ENCODE data around the gene ATP1B2. TPM values are rescaled to one million over a fixed set of nuclear protein-coding genes. Genes with fewer than 3 reads are reported as not detected.
"Not testable (repeated sequence)": the region's sequence is repeated elsewhere in the genome, so short reads cannot be mapped to it uniquely, and the experiment has no call there.

The ATP1B2 gene
- total RNA-seq, 2 experiments from 2014 or later, result 0.08 TPM; not detected in 1

- H3K27ac Mint-ChIP-seq; H3K4me3 Mint-ChIP-seq; H3K36me3 Mint-ChIP-seq (ENCODE audit: low read depth); H3K9me3 Mint-ChIP-seq; H3K27me3 Mint-ChIP-seq; DNase-seq: not testable (repeated sequence)
- ChIA-PET CTCF (interaction anchor here (1.3 to 1.5 kb wide), 2 partner anchors 14 to 62 kb away, joined by 3 to 5 read pairs; partner anchors contain the start of gene WRAP53), POLR2A (interaction anchor here (0.6 kb wide), 1 partner anchor 16 kb away, joined by 3 read pairs; no protein-coding TSS in a partner anchor)
- H3K4me1 Mint-ChIP-seq, result peaks cover 14% of the 10 kb centered on the region
These were observed 25.0 kb upstream of the ATP1B2 start for GRCh38 chr17:7625749-7626148.

GRCh38 chr17:7626307-7626706 is 24.4 kb upstream of the ATP1B2 start:
- ChIA-PET CTCF (interaction anchor here (1.3 to 2.4 kb wide), 3 partner anchors 11 to 62 kb away, joined by 3 to 18 read pairs (median 12); partner anchors contain the start of genes FXR2, TP53 and WRAP53), POLR2A (no interaction called here)
- Mint-ChIP-seq H3K4me3 (peak overlapping the region; percentile 91), H3K27me3 (no peaks in the 10 kb centered on the region), H3K9me3 (no peaks in the 10 kb centered on the region), H3K4me1 (peaks cover 14% of the 10 kb centered on the region), H3K36me3 (ENCODE audit: low read depth) (peaks cover 4% of the 10 kb centered on the region), H3K27ac (peak overlapping the region; percentile 46)
- no peak for DNase-seq

- H3K36me3 Mint-ChIP-seq (ENCODE audit: low read depth), result peaks cover 4% of the 10 kb centered on the region
- H3K9me3 Mint-ChIP-seq, result no peaks in the 10 kb centered on the region
- ChIA-PET CTCF (interaction anchor here (1.3 to 2.4 kb wide), 7 partner anchors 9 to 61 kb away, joined by 3 to 18 read pairs (median 5); partner anchors contain the start of genes ATP1B2, FXR2, SOX15 and TP53), POLR2A (no interaction called here)
- DNase-seq, result no peak
- H3K4me1 Mint-ChIP-seq, result peaks cover 14% of the 10 kb centered on the region
- no peaks in the 10 kb centered on the region for H3K27me3 Mint-ChIP-seq
- H3K27ac Mint-ChIP-seq, result peak overlapping the region; percentile 85
- H3K4me3 Mint-ChIP-seq, result peak overlapping the region; percentile 91
These were observed 23.8 kb upstream of the ATP1B2 start for GRCh38 chr17:7626956-7627249.

- peak; percentile 87 for DNase-seq
- Mint-ChIP-seq H3K4me3 (peak within 1 kb of the TSS; percentile 91), H3K27ac (peak within 1 kb of the TSS; percentile 85), H3K27me3 (no peaks in the 10 kb centered on the region), H3K36me3 (ENCODE audit: low read depth) (peaks cover 4% of the 10 kb centered on the region), H3K4me1 (peaks cover 16% of the 10 kb centered on the region), H3K9me3 (no peaks in the 10 kb centered on the region)
- ChIA-PET CTCF (interaction anchor here (1.3 to 2.4 kb wide), 8 partner anchors 8 to 60 kb away, joined by 3 to 18 read pairs (median 5); partner anchors contain the start of genes ATP1B2, FXR2, SOX15 and TP53), POLR2A (interaction anchor here (0.8 to 1.2 kb wide), 3 partner anchors 59 to 288 kb away, joined by 3 to 4 read pairs (median 3); partner anchors contain the start of gene TP53)
These were observed 23.2 kb upstream of the ATP1B2 start, which contains the start of gene SAT2 for GRCh38 chr17:7627250-7628121. Gene SAT2, minus strand, starts transcription at chr17:7627821. Its CDS starts 186 bp downstream, at chr17:7627635.

- ChIA-PET CTCF (interaction anchor here (0.7 kb wide), 2 partner anchors 21 to 41 kb away, joined by 3 read pairs; partner anchors contain the start of gene ATP1B2), POLR2A (no interaction called here)
- Mint-ChIP-seq H3K4me1 (peaks cover 16% of the 10 kb centered on the region), H3K27ac (no peak within 1 kb of the TSS), H3K4me3 (no peak within 1 kb of the TSS), H3K36me3 (ENCODE audit: low read depth) (peaks cover 4% of the 10 kb centered on the region), H3K27me3 (no peaks in the 10 kb centered on the region), H3K9me3 (no peaks in the 10 kb centered on the region)
- no peak for DNase-seq
These were observed 20.7 kb upstream of the ATP1B2 start, which contains the start of gene SHBG for GRCh38 chr17:7629939-7630571. Gene SHBG, plus strand, starts transcription at chr17:7630135. Its CDS starts 38 bp downstream, at chr17:7630173.

GRCh38 chr17:7631398-7632380 is 19.0 kb upstream of the ATP1B2 start:
- no peaks in the 10 kb centered on the region for H3K36me3 Mint-ChIP-seq (ENCODE audit: low read depth)

GRCh38 chr17:7632492-7632894 is 18.2 kb upstream of the ATP1B2 start:
- CTCF ChIA-PET, result interaction anchor here (0.5 to 4.7 kb wide), 7 partner anchors 9 to 279 kb away, joined by 3 to 33 read pairs (median 3); partner anchors contain the start of genes SOX15, TP53 and WRAP53
- DNase-seq, result peak; percentile 50
- Mint-ChIP-seq H3K27ac (no peak overlapping the region), H3K36me3 (ENCODE audit: low read depth) (no peaks in the 10 kb centered on the region), H3K4me1 (peaks cover 5% of the 10 kb centered on the region), H3K27me3 (no peaks in the 10 kb centered on the region), H3K4me3 (no peak overlapping the region), H3K9me3 (no peaks in the 10 kb centered on the region)
- POLR2A ChIA-PET, result no interaction called here

More at GRCh38 chr17:7631398-7632380, 19.0 kb upstream of the ATP1B2 start:
- Mint-ChIP-seq H3K27ac (no peak overlapping the region), H3K4me1 (peaks cover 10% of the 10 kb centered on the region), H3K27me3 (no peaks in the 10 kb centered on the region), H3K9me3 (no peaks in the 10 kb centered on the region), H3K4me3 (no peak overlapping the region)
- no peak for DNase-seq
- ChIA-PET POLR2A (no interaction called here), CTCF (interaction anchor here (0.6 to 4.7 kb wide), 7 partner anchors 10 to 326 kb away, joined by 3 to 33 read pairs (median 3); partner anchors contain the start of genes SOX15, TP53 and WRAP53)

- Mint-ChIP-seq H3K27ac (no peak overlapping the region), H3K4me1 (peaks cover 2% of the 10 kb centered on the region), H3K9me3 (no peaks in the 10 kb centered on the region), H3K4me3 (no peak overlapping the region), H3K36me3 (ENCODE audit: low read depth) (no peaks in the 10 kb centered on the region), H3K27me3 (no peaks in the 10 kb centered on the region)
- ChIA-PET CTCF (interaction anchor here (0.5 to 4.7 kb wide), 6 partner anchors 8 to 279 kb away, joined by 3 to 33 read pairs (median 4); partner anchors contain the start of genes TP53 and WRAP53), POLR2A (no interaction called here)
- no peak for DNase-seq
These were observed 17.6 kb upstream of the ATP1B2 start for GRCh38 chr17:7633093-7633492.

GRCh38 chr17:7634384-7634783 is 16.3 kb upstream of the ATP1B2 start:
- CTCF ChIA-PET, result interaction anchor here (4.7 kb wide), 1 partner anchor 52 kb away, joined by 33 read pairs; the partner anchor contains the start of genes TP53 and WRAP53
- Mint-ChIP-seq H3K4me3 (no peak overlapping the region), H3K9me3 (no peaks in the 10 kb centered on the region), H3K36me3 (ENCODE audit: low read depth) (no peaks in the 10 kb centered on the region), H3K27me3 (no peaks in the 10 kb centered on the region), H3K27ac (no peak overlapping the region), H3K4me1 (peaks cover 2% of the 10 kb centered on the region)
- DNase-seq, result no peak
- POLR2A ChIA-PET, result no interaction called here

GRCh38 chr17:7636163-7636562 is 14.6 kb upstream of the ATP1B2 start:
- H3K27ac Mint-ChIP-seq, result no peak overlapping the region
- ChIA-PET POLR2A (no interaction called here), CTCF (interaction anchor here (0.8 kb wide), 1 partner anchor 52 kb away, joined by 4 read pairs; no protein-coding TSS in a partner anchor)
- H3K4me1 Mint-ChIP-seq, result peaks cover 2% of the 10 kb centered on the region
- no peak for DNase-seq
- no peaks in the 10 kb centered on the region for H3K9me3 Mint-ChIP-seq
- H3K27me3 Mint-ChIP-seq, result no peaks in the 10 kb centered on the region
- no peaks in the 10 kb centered on the region for H3K36me3 Mint-ChIP-seq (ENCODE audit: low read depth)
- H3K4me3 Mint-ChIP-seq, result no peak overlapping the region

GRCh38 chr17:7640783-7641182 is 9.9 kb upstream of the ATP1B2 start:
- H3K36me3 Mint-ChIP-seq (ENCODE audit: low read depth), result no peaks in the 10 kb centered on the region
- ChIA-PET POLR2A (no interaction called here), CTCF (interaction anchor here (1.5 kb wide), 1 partner anchor 8 kb away, joined by 7 read pairs; no protein-coding TSS in a partner anchor)
- DNase-seq, result no peak
- no peak overlapping the region for H3K27ac Mint-ChIP-seq
- H3K4me1 Mint-ChIP-seq, result peaks cover 22% of the 10 kb centered on the region
- peaks cover 2% of the 10 kb centered on the region for H3K9me3 Mint-ChIP-seq
- no peak overlapping the region for H3K4me3 Mint-ChIP-seq
- H3K27me3 Mint-ChIP-seq, result no peaks in the 10 kb centered on the region

Data from activated CD4-positive, alpha-beta T cell treated with anti-CD3 and anti-CD28 coated beads, Interleukin-2, amount 10 ng/mL, durations not matched to agents 7 days and 5 days (primary cell).